ENCODE data around the gene FBXO34.
"Not testable (repeated sequence)": the region's sequence is repeated elsewhere in the genome, so short reads cannot be mapped to it uniquely, and the experiment has no call there.

FBXO34 gene

DNA sequence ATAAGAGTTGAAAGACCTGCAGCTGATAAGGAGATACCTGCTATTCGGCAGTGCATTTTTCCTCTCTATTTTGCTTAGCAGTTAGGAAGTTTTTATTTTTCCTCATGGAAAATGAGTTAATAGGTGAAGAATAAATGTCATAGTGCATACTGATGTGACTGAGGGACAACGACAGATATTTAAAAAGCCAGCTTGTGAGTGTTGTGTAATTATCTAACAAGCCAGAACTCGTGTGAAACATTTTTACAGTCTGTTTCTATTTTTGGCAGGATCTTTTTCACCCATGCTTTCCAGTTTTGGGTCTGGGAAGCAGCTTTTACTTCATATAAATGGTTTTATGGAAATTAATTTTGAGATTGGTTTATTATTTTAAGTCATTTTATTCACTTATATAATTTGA is 2.9 kb downstream of the FBXO34 start:
- no peak for DNase-seq

DNA sequence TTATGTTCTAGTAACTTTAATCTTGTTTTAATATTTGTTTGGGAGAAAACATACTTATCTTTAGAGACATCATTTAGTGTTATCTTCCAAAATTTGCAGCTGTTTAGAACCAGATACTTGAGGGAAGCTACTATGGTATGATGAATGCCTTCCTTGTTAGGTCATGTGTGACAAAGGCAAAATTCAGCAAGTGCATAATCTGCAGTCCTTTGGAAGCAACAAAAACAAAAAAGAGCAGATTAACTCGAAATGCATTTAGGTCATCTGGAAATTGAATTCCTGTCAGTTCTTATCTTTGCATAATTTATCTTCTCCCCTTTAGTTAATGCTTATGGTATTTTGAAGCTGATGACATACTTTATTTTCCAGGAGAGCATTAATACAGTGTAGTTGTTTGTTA is 3.5 kb downstream of the FBXO34 start:
- DNase-seq: no peak

DNA sequence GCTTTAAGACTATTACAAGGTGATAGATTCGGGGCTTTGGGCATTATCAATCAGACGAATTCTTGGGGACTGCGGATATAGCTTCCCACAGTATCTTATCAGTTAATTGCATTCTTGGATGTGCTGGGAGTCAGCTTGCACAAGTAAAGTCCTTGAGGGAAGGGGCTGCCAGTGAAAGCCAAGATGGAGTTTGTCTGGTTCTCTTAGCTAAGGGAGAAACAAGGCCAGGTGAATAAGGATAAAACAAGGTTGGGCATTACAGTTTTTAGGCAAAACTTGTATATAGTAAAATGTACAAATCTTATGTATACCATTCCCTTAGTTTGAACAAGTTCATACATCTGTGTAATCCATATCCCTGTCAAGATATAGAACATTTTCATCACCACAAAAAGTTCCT is 5.5 kb downstream of the FBXO34 start:
- DNase-seq: no peak

DNA sequence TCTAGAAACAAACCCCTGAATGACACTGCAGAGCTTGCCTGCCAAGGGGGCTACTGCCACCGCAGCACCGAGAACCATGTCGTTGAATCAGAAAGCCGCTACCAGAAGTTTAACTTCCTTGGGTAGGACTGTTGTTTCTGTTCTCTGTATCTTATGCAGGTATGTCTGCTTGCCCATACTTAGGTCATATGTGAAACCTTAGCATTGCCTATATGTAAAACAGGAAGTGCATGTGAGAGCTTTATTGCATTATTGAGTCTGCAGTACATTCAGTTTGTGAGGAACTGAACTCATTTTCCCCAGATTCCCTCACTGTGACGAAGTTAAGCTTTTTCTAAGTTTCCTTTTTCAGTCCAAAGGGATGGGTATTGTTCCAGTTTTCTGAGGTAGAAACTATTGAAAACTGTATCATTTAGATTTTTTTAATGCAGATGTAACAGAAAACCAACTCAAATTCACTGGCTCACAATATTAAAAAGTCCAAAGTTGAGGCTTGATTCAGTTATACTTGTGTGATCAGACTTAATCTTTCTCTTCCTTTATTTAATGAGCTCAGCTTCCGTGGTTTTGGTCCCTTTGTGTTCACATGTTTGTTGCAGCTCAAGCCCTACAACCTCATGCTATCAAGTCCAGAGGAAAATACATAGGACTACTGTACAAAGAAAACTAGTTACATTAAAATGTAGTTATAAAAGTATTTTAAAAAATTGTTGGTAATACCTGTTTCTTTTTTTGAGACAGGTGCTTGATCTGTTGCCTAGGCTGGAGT is 6.9 kb downstream of the FBXO34 start:
- DNase-seq: peak; percentile 54 to 60

DNA sequence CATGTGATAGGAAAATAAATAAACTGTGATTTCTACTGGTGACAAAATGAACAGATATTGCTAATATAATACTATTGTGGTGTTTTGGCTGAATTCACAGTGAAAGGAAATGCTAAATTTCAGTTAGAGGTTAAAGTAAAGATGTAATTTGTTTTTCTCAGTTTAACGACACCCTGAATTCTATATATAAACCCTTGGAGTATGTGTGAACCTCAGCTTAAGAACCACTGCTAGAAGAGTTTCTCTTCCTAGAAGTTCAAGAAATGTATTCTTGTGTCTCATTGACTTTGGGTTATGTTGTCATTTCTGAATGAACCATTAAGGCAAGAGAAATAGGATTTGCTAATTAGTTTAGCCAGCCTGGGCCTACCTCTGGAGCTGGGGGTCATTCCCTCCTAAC is 8.2 kb downstream of the FBXO34 start:
- no peak for DNase-seq

DNA sequence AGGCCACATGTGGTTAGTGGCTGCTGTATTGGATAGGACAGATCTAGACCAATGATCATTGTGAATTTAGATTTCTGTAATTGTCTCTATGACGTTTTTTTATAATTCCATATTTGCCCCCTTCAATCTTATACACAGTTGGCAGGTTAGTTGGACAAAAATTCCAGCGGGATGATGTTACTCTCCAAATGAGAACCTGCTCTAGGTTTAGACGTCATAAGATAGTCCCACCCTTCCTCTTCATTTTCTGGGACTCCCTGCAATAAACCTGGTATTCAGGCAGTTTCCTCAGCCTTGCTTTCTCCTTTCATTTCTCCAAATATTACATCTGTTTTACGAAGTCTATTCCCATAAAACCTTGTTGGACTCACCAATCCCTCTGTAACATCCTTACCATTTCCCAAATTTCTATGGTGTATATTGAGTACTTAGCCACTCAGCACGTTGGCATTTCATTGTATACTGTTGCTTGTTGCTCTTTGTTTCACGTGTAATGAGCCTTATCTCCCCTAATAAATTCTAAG is 10.2 kb downstream of the FBXO34 start:
- DNase-seq: no peak

DNA sequence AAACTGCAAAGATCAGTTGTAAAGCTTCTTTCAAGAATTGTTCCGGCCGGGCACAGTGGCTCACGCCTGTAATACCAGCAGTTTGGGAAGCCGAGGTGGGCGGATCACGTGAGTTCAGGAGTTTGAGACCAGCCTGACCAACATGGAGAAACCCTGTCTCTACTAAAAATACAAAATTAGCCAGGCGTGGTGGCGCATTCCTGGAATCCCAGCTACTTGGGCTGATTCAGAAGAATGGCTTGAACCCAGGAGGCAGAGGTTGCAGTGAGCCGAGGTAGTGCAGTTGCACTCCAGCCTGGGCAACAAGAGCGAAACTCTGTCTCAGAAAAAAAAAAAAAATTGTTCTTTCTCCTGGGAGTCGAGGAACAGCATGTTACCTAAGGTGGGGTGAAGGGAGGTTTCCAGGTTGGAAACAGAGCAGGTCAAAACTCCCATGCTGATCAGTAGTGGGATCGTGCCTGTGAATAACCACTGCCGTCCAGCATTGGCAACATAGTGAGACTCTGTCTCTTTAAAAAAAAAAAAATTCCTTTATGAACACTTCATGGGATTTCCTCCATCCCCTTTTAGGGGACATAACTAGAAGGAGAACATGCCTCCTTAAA is 13.9 kb downstream of the FBXO34 start:
- DNase-seq: no peak

DNA sequence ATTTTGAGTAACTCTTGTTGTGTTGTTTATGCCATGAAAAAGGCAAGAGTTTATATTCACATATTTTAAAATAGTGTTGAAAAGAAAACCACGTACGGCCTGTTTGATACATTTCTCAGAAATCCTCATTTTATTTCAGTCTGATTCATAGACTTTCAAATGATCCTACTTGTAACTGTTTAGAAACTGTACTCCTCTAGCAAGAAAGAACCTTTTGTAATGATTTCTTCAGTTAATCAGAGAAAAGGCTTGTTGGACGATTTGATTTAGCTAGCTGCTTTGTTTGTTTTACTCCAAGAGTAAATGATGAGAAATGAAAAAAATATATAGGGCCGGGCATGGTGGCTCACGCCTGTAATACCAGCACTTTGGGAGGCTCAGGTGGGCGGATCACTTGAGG is 17.2 kb downstream of the FBXO34 start:
- DNase-seq: no peak

DNA sequence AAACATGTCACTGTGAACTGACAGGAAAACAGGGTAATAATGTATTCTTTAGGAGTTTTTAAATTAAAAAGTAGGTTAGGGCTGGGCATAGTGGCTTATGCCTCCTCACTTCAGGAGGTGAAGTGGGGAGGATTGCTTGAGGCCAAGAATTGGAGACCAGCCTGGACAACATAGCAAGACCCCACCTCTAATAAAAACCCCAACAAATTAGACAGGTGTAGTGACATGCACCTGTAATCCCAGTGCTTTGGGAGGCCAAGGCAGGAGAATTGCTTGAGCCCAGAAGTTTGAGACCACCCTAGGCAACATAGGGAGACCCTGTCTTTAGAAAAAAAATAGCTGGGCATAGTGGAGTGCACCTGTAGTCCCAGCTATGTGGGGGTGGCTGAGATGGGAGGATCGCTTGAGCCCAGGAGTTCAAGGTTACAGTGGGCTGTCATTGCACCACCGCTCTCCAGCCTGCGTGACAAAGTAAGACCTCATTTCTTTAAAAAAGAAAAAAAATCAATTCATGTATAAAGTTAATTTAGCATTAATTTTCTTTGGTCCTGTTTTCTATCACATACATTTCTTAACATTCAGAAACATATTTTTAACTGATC is 20.4 kb downstream of the FBXO34 start:
- no peak for DNase-seq

DNA sequence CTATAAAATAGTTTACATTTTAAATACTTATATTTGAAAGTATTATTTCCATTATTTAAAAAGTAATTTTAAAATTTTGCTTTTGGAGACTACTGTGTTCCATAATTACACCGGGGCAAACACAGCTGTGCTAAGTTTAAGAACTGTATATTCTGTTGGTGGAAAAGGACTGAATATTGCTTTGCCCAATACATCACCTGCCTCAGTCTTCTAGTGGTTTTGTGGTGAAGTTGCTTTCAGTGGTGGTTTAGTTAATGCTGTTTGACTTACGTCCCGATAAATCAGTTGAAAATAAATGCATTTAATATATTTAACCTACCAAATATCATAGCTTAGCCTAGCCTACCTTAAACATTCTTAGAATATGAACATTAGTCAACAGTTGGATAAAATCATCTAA is 23.4 kb downstream of the FBXO34 start:
- DNase-seq: no peak

DNA sequence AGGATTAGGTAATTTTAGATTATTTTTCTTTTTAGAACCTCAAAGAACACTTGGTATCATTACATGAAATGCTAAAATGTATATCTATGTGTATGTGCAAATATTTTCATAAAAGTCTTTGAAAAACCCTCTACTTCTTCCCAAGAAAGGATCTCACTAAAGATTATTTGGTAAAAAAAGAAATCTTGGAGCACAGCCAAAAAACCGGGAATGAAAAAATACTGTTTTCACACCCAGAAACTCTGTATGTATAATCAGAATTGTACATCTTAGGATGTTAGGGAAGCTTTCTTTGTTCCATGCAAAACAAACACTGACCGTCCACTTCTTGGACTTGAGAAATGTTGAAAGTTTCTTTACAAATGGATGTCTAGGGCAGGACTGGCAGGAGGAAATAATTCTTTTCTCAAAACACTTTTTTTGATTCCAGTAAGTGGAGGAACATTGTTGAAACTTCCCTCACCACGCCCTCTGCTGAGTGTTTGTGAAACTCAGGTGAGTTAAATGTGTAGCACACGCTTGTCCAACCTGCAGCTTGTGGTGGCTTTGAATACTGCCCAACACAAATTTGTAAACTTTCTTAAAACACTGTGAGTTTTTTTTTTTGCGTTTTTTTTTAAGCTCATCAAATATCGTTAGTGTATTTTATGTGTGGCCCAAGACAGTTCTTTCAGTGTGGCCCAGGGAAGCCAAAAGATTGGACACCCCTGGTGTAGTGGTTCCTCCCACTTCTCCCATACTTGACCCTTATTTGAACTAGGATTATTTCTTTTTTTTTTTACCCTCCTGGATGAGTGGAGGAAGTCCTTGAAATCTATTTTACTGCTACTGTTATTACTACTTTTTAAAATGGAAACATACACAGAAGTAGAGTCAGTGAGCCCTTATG is 26.6 kb downstream of the FBXO34 start:
- no peak for DNase-seq

DNA sequence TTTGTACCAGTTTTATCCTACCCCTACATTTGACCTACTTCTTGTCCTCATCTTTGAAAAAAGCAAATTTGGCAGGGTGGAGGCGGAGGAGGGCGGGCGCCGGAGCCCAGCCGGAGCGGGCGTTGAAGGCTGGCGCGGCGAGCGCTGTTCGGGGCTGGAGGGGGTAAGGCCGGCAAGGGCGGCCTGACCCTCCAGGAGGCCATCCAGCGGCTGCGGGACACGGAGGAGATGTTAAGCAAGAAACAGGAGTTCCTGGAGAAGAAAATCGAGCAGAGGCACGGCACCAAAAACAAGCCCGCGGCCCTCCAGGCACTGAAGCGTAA is 27.2 kb downstream of the FBXO34 start:
- DNase-seq: no peak

DNA sequence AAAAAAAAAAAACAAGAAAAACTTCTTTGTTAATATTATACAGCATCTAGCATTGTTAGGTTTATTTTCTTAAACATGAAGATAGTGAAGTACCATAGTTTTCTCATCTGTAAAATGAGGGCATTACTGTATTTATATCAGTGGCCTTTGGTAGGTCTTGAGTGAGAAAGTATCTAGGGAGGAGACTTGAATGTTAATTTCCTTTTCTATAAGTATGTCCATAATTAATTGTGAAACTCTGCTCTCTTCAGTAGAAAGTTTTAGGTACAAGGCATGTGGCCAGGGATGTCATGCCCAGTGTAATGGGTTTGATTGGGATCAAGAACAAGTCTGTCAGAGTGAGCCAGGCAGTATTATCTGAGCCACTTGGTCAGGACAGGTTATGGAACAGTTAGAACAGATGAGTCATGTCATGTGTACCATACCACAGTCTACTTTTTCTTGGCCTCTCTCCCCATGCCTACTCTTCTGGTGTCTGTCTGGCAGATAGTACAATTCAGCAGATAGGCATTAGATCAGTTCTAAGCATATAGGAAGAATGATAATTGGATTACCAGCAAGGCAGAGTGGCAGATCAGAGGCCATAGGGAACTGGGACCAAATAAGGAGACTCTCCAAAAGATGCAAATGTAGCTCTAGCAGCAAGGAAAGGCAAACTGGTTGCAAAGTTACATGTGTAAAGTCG is 30.4 kb downstream of the FBXO34 start:
- DNase-seq: peak; percentile 23 to 40

DNA sequence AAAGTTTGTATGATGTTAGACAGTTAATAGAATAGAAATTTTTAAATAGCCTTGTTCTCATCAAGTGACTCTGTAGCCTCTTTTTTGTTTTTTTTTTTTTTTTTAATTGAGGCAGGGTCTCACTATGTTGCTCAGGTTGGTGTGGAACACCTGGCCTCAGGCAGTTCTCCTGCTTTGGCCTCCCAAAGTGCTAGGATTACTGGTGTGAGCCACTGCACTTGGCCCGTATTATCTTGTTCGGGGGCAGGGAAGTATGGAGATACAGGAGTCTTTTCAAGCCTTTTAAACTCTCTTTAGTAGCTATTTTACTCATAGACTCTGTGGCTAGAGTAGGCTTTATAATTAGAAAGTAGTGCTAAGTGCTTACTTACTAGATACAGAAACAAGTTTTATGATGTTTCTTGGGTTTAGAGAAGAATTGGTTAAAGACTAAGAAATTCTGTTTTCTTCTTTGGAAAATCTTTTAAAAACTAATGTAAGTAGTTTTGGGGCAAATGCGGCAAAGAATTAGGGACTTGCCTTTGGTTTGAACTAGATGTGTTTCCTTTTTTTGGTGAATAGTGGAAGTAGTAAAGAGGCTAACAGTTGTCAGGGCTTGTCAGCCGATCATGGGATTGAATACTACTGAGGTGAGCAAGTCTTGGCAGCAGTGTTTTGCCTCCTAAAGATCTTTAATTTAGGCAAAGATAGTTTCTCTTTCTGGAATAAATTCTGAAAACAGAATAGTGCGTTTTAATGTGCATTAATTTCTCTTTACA is 31.3 kb downstream of the FBXO34 start:
- DNase-seq: peak; percentile 10 to 35

DNA sequence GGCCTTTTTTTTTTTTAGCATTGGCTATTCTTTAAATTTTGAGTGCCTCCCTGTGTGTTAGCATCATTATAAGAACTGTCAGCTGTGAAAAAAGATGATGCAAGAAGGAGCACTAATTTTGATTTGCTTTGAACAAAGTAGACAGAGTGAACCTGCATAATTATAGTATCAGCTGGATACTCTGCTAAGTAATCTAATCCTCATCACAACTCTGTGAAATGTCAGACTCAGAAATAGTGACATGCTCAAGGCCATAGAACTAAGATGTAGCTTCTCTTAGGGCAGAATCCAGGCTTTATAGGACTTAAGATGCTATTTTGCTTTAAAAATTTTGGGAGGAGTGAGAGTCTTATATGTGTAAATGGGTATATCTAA is 31.9 kb downstream of the FBXO34 start:
- no peak for DNase-seq

DNA sequence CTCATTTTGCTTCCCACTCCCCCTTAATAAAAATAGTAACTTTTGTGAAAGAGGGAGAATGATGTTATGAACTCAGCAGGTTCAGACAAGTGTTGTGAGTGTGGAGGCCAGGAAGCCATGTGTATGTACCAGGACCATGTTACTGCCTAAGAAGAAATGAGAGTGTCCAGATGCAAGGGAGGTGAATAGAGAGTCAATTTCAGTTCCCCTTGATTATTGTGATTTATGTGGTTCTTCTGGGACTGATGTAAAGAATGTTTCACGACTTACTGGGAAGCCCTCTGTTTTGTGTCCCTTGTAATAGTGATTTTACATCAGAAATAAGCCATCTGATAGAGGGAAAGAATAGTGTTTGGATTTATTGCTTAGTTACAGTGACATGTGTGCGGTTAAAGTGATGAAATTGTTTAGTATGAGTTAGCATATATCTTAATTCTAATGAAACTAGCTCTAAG is 32.5 kb downstream of the FBXO34 start:
- peak in 1 of 2 experiments; percentile 4 for DNase-seq

DNA sequence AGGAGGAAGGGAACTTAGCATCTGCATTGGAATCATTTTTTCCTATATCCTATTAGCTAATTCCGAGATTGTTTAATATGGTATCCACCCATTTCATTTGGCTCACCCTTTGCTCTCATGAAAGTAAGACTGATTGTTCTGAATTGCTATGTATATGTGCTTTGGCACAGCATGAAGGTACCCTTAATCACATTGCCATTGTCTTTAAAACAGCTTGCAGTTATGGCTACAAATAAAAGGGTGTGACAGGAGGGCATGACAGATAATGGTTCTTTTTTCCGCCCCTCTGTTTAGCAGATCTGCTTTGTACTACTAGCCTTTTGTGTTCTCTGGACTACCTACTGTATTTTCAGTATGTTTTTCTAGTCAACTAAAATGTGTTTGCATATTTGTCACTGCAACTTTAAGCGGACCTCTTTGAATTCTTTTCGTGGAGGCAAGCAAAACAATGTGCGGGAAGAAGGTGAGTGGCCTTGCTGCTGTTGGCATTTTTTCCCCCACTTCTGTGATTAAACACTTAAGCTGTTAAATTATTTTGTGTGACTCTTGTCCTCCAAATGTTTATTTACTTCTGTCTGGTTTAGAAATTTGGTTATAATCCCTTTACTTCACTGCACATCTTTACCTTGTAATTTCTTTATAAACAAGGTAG is 35.8 kb downstream of the FBXO34 start:
- no peak for DNase-seq

DNA sequence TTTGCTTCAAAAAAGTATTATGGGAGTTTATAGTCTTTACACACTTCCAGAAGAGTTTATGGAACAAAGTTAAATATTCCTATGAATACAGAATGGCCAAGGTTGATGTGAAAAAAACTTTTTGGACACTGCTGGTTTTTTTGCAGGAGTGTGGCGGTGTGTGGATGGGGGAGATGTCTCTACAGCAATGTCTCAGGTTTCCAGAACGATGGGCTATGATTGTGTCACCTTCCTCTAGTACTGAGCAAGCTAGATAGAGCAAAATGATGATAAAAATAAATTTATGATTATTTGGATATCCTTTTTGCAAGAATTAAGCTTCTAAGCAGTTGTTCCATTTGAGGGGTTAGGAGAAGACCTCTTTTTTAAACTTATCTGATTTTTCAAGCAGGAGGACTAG is 37.9 kb downstream of the FBXO34 start:
- no peak for DNase-seq

DNA sequence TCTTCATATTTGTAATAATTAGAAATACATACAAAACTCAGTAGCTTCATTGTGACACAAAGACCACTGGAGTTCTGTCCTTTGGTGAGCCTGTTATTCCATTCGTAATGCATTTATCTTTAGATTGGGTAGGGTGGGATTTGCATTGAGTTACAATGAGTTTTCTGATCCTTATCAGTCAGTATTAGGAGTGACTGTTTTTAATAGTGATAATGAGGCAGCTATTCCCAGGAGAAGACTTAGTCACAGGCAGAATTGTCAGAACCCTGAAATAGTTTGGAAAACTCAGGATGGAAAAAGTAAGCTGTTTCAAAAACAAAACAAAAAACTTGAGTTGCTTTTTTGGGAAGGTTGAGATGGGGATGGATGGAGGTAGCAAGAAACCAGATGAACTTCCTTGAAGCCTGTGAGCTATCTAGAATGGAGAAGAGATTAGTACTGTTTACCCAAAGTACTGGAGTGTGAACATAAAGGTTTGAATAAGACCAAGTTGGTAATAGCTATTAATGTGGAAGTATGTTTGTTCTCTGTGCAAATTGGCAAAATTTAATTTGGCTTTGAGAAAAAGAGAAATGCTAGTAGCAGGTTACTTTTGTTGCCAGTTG is 38.6 kb downstream of the FBXO34 start:
- DNase-seq: no peak

DNA sequence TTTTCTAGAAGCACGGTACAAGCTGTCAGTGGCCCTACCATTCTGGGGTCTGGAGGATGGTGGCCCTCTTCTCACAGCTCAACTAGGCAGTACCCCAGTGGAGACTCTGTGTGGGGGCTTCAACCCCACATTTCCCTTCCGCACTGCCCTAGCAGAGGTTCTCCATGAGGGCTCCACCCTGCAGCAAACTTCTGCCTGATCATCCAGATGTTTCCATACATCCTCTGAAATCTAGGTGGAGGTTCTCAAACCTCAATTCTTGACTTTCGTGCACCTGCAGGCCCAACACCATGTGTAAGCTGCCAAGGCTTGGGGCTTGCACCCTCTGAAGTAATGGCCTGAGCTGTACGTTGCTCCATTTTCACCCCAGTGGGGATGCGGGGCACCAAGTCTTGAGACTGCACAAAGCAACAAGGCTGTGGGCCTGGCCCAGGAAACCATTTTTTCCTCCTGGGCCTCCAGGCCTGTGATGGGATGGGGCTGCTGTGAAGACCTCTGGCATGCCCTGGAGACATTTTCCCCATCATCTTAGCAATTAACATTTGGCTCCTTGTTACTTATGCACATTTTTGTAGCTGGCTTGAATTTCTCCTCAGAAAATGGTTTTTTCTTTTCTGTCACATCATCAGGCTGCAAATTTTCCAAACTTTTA is 41.3 kb downstream of the FBXO34 start:
- DNase-seq: not testable (repeated sequence)
